NCI-H2196 treated with DMSO at 0.1 percent for 48 hours (cell line): ENCODE results near the gene GDF10.

Experiments
- DNase-seq: peaks from one replicate; lab custom pipeline; 2025; ENCODE audit not compliant: unreplicated experiment; lab: John Stamatoyannopoulos, UW

GDF10 gene

DNA sequence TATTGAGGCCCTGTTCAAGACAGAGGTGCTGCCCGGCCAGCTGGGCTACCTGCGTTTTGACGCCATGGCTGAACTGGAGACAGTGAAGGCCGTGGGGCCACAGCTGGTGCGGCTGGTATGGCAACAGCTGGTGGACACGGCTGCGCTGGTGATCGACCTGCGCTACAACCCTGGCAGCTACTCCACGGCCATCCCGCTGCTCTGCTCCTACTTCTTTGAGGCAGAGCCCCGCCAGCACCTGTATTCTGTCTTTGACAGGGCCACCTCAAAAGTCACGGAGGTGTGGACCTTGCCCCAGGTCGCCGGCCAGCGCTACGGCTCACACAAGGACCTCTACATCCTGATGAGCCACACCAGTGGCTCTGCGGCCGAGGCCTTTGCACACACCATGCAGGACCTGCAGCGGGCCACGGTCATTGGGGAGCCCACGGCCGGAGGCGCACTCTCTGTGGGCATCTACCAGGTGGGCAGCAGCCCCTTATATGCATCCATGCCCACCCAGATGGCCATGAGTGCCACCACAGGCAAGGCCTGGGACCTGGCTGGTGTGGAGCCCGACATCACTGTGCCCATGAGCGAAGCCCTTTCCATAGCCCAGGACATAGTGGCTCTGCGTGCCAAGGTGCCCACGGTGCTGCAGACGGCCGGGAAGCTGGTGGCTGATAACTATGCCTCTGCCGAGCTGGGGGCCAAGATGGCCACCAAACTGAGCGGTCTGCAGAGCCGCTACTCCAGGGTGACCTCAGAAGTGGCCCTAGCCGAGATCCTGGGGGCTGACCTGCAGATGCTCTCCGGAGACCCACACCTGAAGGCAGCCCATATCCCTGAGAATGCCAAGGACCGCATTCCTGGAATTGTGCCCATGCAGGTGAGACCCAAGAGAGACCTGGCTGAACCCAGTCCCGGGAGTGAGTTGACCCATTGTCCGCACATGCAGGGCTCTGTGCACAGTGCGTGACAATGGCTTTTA is 51.0 kb downstream of the GDF10 start:
- no peak for DNase-seq

DNA sequence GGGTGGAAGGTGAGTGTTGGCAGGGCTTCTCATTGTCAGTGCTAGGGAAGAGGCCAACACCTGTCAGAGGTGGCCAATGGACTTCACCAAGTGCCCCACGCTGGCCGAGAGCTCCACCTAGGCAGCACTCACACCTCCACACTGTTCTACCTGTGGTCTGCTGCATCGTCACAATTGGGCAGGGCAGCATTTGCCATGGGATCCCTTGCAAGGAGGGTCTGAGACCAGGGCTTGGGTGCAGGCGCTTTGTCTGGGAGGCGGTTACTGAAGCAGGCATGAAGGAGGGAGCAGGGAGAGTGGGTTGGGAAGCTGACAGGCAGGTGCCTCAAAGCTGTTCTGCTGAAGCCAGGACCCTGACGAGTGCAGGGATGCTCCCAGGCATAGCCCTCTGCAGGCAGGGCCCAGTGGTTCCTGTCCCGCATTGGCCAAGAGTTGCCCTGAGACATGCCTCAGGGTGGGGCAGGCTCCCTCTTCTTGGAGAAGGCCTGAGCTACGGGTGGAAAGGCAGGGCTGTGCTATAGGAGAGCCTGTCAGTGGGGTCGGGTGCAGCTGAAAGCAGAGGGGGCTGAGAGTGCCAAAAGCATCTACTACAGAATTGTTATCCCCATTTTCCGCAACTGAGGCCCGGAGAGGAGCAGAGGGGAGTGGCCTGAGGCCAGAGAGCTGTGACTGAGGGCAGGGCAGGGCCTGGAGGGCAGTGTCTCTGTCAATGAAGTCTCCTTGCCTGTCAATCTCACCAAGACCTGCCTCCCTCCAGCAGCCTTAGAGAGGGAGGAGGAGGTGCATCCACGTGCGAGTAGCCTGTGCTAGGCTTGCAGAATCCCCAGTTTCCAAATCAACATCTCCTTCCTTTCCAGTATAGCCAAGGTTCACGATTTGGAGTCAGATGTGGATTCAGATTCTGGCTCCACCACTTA is 52.2 kb downstream of the GDF10 start:
- DNase-seq: no peak

DNA sequence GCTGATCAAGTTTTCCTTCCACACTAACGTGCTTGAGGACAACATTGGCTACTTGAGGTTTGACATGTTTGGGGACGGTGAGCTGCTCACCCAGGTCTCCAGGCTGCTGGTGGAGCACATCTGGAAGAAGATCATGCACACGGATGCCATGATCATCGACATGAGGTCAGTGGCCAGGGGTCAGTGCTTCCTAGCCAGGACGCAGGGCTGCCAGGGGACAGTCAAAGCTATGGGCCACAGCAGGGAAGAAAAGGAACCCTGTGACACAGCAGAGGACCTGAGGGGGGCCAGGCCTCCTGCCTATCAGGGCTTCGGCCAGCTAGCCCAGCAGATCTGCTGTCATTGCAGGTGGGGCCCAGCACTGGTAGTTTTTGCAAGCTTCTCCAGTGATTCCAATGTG is 53.4 kb downstream of the GDF10 start:
- DNase-seq: no peak

DNA sequence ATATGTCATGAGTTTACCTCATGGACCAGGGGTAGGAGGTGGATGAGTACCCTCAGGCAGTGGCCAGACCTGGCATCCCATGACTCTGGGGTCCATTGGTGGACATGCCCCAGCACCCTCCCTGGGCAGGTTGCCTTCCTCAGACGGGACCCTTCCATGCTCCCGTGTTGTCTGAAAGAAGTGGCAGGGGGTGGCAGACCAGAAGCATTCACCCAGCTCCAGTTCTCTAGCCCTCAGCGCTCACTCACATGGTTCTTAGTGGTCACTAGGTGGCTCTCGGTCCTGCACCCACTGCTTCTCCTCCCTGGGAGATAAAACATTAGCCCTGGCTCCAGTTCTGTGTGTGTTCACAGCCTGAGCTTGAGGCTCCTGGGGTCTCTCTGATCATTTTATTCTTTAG is 54.2 kb downstream of the GDF10 start:
- no peak for DNase-seq

- DNase-seq: no peak
These were observed 54.9 kb downstream of the GDF10 start for GRCh38 chr10:47354900-47355299.

GRCh38 chr10:47356708-47357107 is 56.7 kb downstream of the GDF10 start:
- DNase-seq: no peak

DNA sequence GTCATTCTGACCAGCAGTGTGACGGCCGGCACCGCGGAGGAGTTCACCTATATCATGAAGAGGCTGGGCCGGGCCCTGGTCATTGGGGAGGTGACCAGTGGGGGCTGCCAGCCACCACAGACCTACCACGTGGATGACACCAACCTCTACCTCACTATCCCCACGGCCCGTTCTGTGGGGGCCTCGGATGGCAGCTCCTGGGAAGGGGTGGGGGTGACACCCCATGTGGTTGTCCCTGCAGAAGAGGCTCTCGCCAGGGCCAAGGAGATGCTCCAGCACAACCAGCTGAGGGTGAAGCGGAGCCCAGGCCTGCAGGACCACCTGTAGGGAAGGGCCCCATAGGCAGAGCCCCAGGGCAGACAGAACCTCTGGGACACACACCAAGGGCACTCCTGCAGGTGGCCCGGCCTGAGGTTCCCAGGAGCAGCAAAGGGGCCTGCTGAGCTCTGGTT is 57.2 kb downstream of the GDF10 start:
- no peak for DNase-seq

DNA sequence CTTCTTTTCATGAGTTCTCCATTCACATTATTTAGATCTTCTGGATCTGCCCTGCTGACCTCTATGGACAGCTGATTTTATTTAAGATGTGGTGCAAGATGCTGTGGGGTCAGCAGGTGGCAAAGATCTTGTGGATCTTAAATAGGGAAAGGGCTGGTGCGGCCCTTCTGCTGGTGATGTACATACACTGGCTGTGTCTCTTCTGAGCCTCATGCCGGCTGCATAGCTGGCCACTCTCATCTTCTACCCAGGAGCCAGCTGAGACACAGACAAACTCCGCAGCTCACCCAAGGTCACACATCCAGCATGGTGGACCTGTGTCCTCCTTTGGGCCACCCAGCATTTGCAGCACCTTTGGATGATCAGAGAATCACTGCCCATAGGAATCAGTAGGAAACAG is 57.9 kb downstream of the GDF10 start:
- DNase-seq: no peak

GRCh38 chr10:47358457-47358856 is 58.5 kb downstream of the GDF10 start:
- DNase-seq: no peak

- no peak for DNase-seq
These were observed 59.1 kb downstream of the GDF10 start for GRCh38 chr10:47359101-47359500.

DNA sequence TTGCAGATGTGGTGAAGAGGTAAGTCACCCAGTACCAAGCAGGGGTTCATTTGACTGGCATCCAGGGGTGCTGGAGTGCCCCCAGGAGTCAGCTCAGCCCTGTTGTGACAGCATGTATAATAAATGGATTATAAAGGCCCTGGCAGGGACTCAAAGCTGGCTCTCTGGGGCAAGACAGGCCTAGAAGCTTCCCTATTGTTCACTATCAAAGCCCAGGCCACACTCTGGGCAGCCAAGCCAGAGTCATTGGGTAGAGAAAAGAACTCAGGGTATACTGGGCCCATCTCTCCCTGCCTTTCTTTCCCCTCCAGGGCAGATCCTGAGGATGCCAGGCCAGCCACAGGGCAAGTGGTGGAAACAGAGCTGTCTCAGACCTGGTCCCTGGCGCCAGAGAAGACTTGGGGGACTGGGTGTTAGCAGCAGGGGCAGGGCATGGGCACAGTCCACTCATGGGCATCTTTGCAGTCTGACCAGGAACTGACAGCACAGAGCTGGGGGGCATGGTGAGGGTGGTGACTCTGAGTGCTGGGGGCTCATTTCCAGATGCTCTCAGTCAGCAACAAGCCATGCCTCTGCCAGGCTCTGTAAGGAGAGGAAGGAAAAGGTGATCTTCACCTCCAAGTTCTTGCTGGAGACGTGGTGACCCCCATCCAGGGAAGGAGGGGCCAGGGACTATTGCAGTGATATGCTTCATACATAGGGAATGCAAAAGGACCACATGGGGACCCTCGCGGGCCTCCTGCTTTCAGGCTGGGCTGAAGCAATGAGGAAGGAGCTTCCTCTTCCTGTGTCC is 59.8 kb downstream of the GDF10 start:
- DNase-seq: no peak

DNA sequence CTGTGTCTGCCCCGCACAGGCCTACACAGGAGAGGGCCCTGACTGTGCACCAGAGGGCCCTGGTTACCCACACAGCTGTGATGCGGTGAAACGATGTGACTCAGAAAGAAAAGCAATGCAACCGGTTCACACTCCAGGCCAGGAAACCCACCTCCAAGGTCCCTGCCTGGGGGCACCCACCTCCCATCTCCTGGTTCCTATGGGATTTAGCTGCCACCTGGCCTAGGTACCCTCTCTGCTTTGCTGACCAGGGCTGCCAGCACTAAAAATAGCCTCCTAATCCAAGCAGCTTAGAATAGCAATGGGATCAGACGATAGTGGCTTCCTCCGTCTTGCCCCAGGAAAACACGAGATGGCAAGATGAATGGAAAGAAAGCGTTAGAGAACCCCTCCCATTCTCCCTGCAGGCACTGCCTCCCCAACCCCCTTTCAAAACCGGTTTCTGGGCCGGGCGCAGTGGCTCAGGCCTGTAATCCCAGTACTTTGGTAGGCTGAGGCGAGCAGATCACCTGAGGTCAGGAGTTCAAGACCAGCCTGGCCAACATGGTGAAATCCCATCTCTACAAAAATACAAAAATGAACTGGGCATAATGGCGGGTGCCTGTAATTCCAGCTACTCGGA is 60.5 kb downstream of the GDF10 start:
- DNase-seq: no peak

DNA sequence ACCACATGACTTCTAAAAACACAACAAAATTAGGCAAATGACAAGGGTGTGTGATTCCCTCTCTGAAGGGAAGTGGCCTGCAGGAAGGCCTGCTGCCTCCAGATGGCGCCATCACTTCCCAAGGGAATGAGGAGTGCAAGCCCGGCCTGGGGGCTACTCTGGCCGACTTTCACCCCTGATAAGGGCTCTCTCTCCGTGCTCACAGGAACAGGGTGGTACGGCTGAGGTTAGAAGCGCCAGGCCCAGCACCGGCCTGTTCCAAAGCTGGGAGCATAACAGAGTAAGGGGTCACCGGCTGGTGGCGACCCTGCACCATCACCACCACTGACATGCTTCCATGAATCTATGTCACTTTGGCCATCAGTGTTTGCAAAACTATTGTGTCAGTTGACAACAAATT is 61.3 kb downstream of the GDF10 start:
- no peak for DNase-seq

- DNase-seq: no peak
These were observed 62.2 kb downstream of the GDF10 start for GRCh38 chr10:47362199-47362598.
